Calu3 (cell line): ENCODE data around the gene ABL1. TPM values are rescaled to one million over a fixed set of nuclear protein-coding genes. Genes with fewer than 3 reads are reported as not detected.

Experiments
- BruUV-seq: library from RNA; stranded (reverse); fragments of 400-500 nt; replicated peaks from 2 replicates; lab custom pipeline; 2021; lab: Mats Ljungman, UMichigan
- CTCF ChIA-PET: fragments of 300-600 bp; sonication (Branson Sonifier 250); formaldehyde crosslinking; loops from one replicate; lab custom pipeline; 2022; ENCODE audit warnings: antibody characterized with exemption; lab: Charles Lee
- DNase-seq: peaks from one replicate; pipeline ENCODE4 v3.0.0; 2022
- H3K27ac Mint-ChIP-seq: one replicate; pipeline ENCODE4 v1.8.0; 2022; ENCODE audit warnings: mixed read lengths; ENCODE audit not compliant: unreplicated experiment
- H3K27me3 Mint-ChIP-seq: one replicate; pipeline ENCODE4 v1.8.0; 2022; ENCODE audit warnings: mixed read lengths; ENCODE audit not compliant: unreplicated experiment
- H3K36me3 Mint-ChIP-seq: one replicate; pipeline ENCODE4 v1.8.0; 2022; ENCODE audit warnings: mild to moderate bottlenecking, moderate library complexity, mixed read lengths; ENCODE audit not compliant: insufficient read depth, unreplicated experiment
- H3K4me1 Mint-ChIP-seq: one replicate; pipeline ENCODE4 v1.8.0; 2022; ENCODE audit warnings: mild to moderate bottlenecking, low read depth, mixed read lengths; ENCODE audit not compliant: unreplicated experiment
- H3K4me3 Mint-ChIP-seq: one replicate; pipeline ENCODE4 v1.8.0; 2022; ENCODE audit warnings: mild to moderate bottlenecking, low read depth, moderate library complexity, mixed read lengths; ENCODE audit not compliant: unreplicated experiment
- H3K9me3 Mint-ChIP-seq: one replicate; pipeline ENCODE4 v1.8.0; 2022; ENCODE audit warnings: low read depth, mixed read lengths; ENCODE audit not compliant: unreplicated experiment
- intact Hi-C: fragments of 100-400 bp; cut with micrococcal nuclease; formaldehyde crosslinking; loops from one replicate; pipeline ENCODE4 v1.10.0; 2022; ENCODE audit not compliant: unreplicated experiment
- total RNA-seq: library from RNA; stranded (reverse); gene quantifications from 2 replicates; pipeline ENCODE4 v1.2.3, GENCODE V29; 2022
- TF ChIP-seq, protein P1 (sequence below): fragments of 200-600 bp; IDR thresholded peaks from one replicate; pipeline ENCODE4 v1.8.0; 2022; ENCODE audit warnings: antibody characterized with exemption; ENCODE audit not compliant: unreplicated experiment

ABL1 gene
- total RNA-seq, 1 experiment from 2014 or later = 30.0 TPM

DNA sequence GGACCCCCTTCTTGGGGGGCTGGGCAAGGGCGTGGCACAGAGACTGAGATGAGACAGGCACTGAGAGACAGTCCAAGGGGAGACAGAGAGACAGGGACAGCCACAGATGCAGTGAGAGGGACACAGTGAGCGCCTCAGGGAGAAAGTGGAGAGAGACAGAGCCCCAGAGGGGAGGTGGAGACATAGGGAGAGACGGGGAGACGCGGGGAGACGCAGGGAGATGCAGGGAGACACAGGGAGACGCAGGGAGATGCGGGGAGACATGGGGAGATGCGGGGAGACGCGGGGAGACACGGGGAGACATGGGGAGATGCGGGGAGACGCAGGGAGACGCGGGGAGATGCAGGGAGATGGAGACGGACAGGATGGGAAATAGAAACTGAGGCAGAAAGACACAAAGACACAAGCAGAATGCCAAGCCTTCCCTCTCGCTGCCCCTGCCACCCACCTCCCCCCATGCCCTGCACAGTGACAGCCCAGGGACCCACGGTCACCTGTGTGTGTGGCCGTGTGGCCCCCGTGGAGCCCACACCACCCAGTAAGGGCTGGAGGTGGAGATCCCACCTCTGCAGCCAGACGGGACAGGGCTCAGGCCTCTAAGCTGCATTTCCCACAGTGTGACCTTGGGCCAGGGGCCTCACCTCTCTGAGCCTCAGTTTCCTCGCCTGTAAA is 95.2 kb downstream of the ABL1 start:
- Mint-ChIP-seq H3K27me3 (peaks cover 28% of the 10 kb centered on the region), H3K4me1 (peaks cover 21% of the 10 kb centered on the region), H3K27ac (no peak overlapping the region), H3K4me3 (no peak overlapping the region), H3K9me3 (no peaks in the 10 kb centered on the region), H3K36me3 (peaks cover 5% of the 10 kb centered on the region)
- intact Hi-C loops = no loop called here
- no peak for DNase-seq
- CTCF ChIA-PET = no interaction called here
- BruUV-seq = no TSS peak
- TF ChIP-seq, protein P1, sequence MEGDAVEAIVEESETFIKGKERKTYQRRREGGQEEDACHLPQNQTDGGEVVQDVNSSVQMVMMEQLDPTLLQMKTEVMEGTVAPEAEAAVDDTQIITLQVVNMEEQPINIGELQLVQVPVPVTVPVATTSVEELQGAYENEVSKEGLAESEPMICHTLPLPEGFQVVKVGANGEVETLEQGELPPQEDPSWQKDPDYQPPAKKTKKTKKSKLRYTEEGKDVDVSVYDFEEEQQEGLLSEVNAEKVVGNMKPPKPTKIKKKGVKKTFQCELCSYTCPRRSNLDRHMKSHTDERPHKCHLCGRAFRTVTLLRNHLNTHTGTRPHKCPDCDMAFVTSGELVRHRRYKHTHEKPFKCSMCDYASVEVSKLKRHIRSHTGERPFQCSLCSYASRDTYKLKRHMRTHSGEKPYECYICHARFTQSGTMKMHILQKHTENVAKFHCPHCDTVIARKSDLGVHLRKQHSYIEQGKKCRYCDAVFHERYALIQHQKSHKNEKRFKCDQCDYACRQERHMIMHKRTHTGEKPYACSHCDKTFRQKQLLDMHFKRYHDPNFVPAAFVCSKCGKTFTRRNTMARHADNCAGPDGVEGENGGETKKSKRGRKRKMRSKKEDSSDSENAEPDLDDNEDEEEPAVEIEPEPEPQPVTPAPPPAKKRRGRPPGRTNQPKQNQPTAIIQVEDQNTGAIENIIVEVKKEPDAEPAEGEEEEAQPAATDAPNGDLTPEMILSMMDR = no peak

DNA sequence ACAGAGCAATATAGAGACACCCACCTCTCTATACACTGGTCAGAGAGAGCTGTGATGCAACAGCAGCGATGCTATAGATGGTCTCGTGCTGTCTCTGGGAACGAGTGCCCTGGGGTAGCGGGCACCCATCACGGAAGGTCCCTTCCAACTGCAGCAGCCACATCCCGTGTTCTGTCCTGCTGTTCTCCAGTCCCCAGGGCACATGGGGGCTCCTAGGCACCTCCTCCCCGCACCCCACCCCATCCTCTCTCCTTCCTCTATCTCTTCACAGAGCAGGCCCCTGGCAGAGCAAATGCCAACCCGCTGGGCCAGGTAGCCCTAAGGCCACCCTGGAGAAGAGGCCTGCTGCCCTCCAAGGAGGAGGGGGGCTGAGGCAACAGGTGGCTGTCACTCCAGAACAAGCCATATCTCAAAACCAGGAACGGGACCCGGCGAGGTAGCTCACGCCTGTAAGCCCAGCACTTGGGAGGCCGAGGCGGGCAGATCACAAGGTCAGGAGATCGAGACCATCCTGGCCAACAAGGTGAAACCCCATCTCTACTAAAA is 95.8 kb downstream of the ABL1 start:
- CTCF ChIA-PET = no interaction called here
- TF ChIP-seq, protein P1 = no peak
- intact Hi-C loops = no loop called here
- Mint-ChIP-seq H3K4me3 (no peak overlapping the region), H3K9me3 (no peaks in the 10 kb centered on the region), H3K27ac (no peak overlapping the region), H3K36me3 (peaks cover 5% of the 10 kb centered on the region), H3K4me1 (peaks cover 21% of the 10 kb centered on the region), H3K27me3 (peaks cover 28% of the 10 kb centered on the region)
- no peak for DNase-seq
- no TSS peak for BruUV-seq

DNA sequence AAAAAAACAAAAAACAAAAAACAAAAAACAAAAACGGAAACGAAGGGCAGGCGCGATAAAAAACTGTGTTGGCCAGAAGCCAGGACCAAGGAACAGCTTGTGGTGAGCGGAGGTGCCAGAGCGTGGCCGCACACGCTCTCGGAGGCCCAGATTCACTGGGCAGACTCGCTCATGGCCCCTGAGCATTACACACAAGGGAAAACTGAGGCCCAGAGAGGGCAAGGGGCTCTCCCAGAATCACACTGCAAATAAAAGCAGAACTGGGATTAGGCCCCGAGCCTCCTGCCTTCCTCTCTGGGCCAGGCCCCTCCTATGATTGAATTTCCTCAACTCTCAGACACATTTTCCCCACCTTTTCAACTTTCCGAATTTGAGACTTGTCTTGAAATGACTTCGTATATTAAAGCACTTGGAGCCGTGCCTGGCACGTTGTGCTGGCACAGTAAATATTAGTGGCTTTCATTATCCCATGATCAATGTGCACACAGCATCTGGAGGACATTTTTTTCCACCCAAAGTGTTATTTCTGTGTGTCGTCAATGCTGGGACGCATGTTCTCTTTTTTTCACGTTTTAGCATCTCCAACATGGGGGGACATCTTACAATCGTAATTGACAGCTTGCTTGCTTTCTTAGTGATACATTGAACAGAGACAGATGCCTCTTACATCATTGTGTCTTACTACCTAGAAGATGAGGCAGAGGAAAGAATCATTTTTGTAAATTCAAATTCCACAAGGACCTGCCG is 96.6 kb downstream of the ABL1 start:
- CTCF ChIA-PET = no interaction called here
- no peak overlapping the region for H3K27ac Mint-ChIP-seq
- no peak for DNase-seq
- H3K4me1 Mint-ChIP-seq = peaks cover 27% of the 10 kb centered on the region
- no peak overlapping the region for H3K4me3 Mint-ChIP-seq
- H3K9me3 Mint-ChIP-seq = no peaks in the 10 kb centered on the region
- BruUV-seq = no TSS peak
- peaks cover 34% of the 10 kb centered on the region for H3K27me3 Mint-ChIP-seq
- peaks cover 5% of the 10 kb centered on the region for H3K36me3 Mint-ChIP-seq
- TF ChIP-seq, protein P1 = no peak
- intact Hi-C loops = no loop called here

DNA sequence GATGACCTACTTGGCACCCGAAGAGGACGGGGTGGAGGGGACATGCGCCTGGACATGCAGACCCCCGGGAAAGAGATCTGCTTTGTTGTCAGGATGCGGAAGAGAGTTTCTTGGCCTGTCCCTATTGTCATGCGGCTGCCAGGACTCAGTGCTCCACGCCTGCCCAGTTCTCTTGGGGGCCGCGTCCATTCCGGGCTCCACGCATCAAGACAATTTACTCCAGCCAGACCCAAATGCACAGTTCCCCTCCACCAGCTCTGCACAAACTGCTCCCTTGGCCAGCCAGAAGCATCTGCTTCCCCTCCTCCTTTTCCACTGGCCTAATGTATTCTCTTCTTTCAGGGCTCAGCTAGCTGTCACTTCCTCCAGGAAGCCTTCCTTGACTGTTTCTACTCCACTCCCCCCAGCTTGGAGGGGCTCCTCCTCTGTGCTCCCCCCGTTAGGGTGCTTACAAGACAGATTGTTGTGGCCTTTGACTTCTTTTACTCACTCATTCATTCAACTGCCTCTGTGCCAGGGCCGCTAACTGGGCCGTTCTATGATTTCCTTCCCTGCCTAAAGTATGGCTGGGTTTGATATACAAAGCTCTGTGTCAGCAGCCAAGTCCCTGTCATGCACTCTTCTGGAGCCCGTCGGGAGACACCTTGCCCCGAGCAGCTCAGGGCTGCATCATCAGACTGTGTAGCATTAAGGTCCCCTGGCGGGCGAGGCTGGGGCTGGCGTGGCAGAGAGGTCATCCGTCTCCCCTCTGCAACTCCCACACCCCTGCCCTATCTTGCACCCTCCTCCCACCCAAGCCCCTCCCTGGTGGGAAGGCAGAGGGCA is 97.4 kb downstream of the ABL1 start:
- Mint-ChIP-seq H3K4me1 (peaks cover 33% of the 10 kb centered on the region), H3K4me3 (no peak overlapping the region), H3K9me3 (no peaks in the 10 kb centered on the region), H3K27me3 (peaks cover 42% of the 10 kb centered on the region), H3K36me3 (peaks cover 5% of the 10 kb centered on the region), H3K27ac (no peak overlapping the region)
- TF ChIP-seq, protein P1 = no peak
- no peak for DNase-seq
- CTCF ChIA-PET = no interaction called here
- BruUV-seq = no TSS peak
- intact Hi-C loops = no loop called here
